Pulmonary artery endothelial cell (primary cell): ENCODE measurements around the gene TPSB2. TPM values are rescaled to one million over a fixed set of nuclear protein-coding genes. Genes with fewer than 3 reads are reported as not detected.

ENCODE experiments used
- DNase-seq: peaks from one replicate; pipeline ENCODE4 v3.0.0-alpha.2; 2011; ENCODE audit warnings: low read depth, low spot score
- total RNA-seq: library from RNA; depleted of rRNA; stranded (reverse); fragments of >200 nt; gene quantifications from 2 replicates; pipeline ENCODE4 v1.2.3, GENCODE V29; 2014

Gene TPSB2
- total RNA-seq, 1 donor from 2014 or later, result not detected

GRCh38 chr16:1184980-1185379 lies 45.0 kb downstream of the TPSB2 start:
- no peak for DNase-seq

GRCh38 chr16:1184156-1184868 lies 45.7 kb downstream of the TPSB2 start:
- DNase-seq, result no peak

- no peak for DNase-seq
Observed at GRCh38 chr16:1182950-1183907, 46.8 kb downstream of the TPSB2 start.

GRCh38 chr16:1182316-1182671 lies 47.7 kb downstream of the TPSB2 start:
- peak; percentile 5 for DNase-seq

- no peak for DNase-seq
Observed at GRCh38 chr16:1181404-1182315, 48.3 kb downstream of the TPSB2 start.

GRCh38 chr16:1180549-1181403 lies 49.2 kb downstream of the TPSB2 start:
- no peak for DNase-seq

Other genes starting within 250 kb of the TPSB2 start
- 0.25 and 0.99 TPM in 2 replicates for gene SOX8, start 248.4 kb downstream of the TPSB2 start, total RNA-seq
- gene SSTR5, start 157.4 kb downstream of the TPSB2 start, total RNA-seq, result 0.07 TPM in 1 of 2 replicates, not detected in the other
- gene C1QTNF8, start 133.9 kb downstream of the TPSB2 start, total RNA-seq, result not detected in 2 replicates
- gene CACNA1H, start 77.1 kb downstream of the TPSB2 start, total RNA-seq, result 0.07 TPM in 1 of 2 replicates, not detected in the other
- not detected in 2 replicates for gene TPSG1, start 4.9 kb downstream of the TPSB2 start, total RNA-seq
- gene TPSAB1, start 10.5 kb upstream of the TPSB2 start, total RNA-seq, result not detected in 2 replicates
- not detected in 2 replicates for gene TPSD1, start 25.9 kb upstream of the TPSB2 start, total RNA-seq
- 59.1 and 88.7 TPM in 2 replicates for gene UBE2I, start 79.5 kb upstream of the TPSB2 start, total RNA-seq
- gene BAIAP3, start 103.5 kb upstream of the TPSB2 start, total RNA-seq, result 0.46 and 0.53 TPM in 2 replicates
- 90.7 and 93.8 TPM in 2 replicates for gene TSR3, start 121.7 kb upstream of the TPSB2 start, total RNA-seq
- gene GNPTG, start 121.7 kb upstream of the TPSB2 start, total RNA-seq, result 27.0 and 27.5 TPM in 2 replicates
- 9.2 and 12.0 TPM in 2 replicates for gene UNKL, start 184.5 kb upstream of the TPSB2 start, total RNA-seq
- 21.8 and 22.4 TPM in 2 replicates for gene UQCC4, start 190.6 kb upstream of the TPSB2 start, total RNA-seq
- gene PERCC1, start 200.9 kb upstream of the TPSB2 start, total RNA-seq, result not detected in 2 replicates
- gene CCDC154, start 214.4 kb upstream of the TPSB2 start, total RNA-seq, result 0.11 and 0.13 TPM in 2 replicates
- gene CLCN7, start 244.8 kb upstream of the TPSB2 start, total RNA-seq, result 48.3 and 73.8 TPM in 2 replicates